Measurements from ENCODE around the gene ADAT3.

ADAT3 gene

GRCh38 chr19:1862424-1863327, 42.5 kb upstream of the ADAT3 start:
- in situ Hi-C loops (cut with MboI; ENCODE audit: low pct_unique_long_range_greater_than_20kb, low sequenced_read_pairs, unreplicated experiment) = no loop called here
- DNase-seq (ENCODE audit: low spot score) = peak; percentile 88
- TF ChIP-seq, protein P1, sequence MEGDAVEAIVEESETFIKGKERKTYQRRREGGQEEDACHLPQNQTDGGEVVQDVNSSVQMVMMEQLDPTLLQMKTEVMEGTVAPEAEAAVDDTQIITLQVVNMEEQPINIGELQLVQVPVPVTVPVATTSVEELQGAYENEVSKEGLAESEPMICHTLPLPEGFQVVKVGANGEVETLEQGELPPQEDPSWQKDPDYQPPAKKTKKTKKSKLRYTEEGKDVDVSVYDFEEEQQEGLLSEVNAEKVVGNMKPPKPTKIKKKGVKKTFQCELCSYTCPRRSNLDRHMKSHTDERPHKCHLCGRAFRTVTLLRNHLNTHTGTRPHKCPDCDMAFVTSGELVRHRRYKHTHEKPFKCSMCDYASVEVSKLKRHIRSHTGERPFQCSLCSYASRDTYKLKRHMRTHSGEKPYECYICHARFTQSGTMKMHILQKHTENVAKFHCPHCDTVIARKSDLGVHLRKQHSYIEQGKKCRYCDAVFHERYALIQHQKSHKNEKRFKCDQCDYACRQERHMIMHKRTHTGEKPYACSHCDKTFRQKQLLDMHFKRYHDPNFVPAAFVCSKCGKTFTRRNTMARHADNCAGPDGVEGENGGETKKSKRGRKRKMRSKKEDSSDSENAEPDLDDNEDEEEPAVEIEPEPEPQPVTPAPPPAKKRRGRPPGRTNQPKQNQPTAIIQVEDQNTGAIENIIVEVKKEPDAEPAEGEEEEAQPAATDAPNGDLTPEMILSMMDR (IDR thresholded peaks at IDR 0.05; ENCODE audit: extremely low read depth, insufficient read depth, missing control alignments) = peak; percentile 9

- no peak for DNase-seq (ENCODE audit: low spot score)
- in situ Hi-C loops (cut with MboI; ENCODE audit: low pct_unique_long_range_greater_than_20kb, low sequenced_read_pairs, unreplicated experiment) = no loop called here
- TF ChIP-seq, protein P1 (IDR thresholded peaks at IDR 0.05; ENCODE audit: extremely low read depth, insufficient read depth, missing control alignments) = no peak
Measured at GRCh38 chr19:1863328-1863637, 41.9 kb upstream of the ADAT3 start, which contains the start of gene KLF16. Gene KLF16 (minus strand): TSS chr19:1863579. CDS start chr19:1863497, 82 bp downstream.

GRCh38 chr19:1863638-1864479, 41.3 kb upstream of the ADAT3 start:
- in situ Hi-C loops (cut with MboI; ENCODE audit: low pct_unique_long_range_greater_than_20kb, low sequenced_read_pairs, unreplicated experiment) = no loop called here
- TF ChIP-seq, protein P1 (IDR thresholded peaks at IDR 0.05; ENCODE audit: extremely low read depth, insufficient read depth, missing control alignments) = no peak
- DNase-seq (ENCODE audit: low spot score) = peak; percentile 99

DNA sequence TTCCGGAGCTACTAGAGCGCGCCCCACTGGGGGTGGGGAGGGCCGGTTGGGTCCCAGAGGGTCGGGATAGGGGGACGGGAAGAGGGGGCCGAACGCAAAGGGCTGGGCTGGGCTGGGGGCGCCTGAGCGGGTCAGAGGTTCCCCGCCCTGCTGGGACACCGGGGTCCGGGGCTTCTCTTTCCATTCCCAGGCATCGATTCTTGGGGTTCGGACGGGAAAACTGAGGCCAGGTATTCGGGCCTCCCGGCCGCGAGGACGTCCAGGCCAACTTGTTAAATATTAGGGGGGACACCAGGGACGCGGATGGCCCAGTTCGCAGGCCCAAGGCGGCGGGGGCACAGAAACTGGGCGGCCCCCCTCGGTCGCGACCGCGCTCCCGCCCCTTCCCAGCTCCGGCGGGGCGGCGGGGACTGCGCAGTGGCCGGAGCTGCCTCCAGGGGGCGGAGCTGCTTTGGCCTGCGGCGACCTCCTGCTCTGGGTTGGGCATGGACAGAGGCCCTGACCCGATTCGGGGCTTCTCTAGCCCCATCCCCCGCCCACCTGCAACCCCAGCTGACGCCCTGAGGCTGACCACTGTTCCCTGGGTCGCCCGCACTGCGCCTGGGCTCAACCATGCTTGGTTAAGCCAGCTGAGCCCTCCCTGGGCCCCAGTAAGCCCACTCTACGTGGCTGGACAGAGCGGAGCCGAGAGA, 40.6 kb upstream of the ADAT3 start:
- in situ Hi-C loops (cut with MboI; ENCODE audit: low pct_unique_long_range_greater_than_20kb, low sequenced_read_pairs, unreplicated experiment) = no loop called here
- TF ChIP-seq, protein P1 (IDR thresholded peaks at IDR 0.05; ENCODE audit: extremely low read depth, insufficient read depth, missing control alignments) = peak; percentile 85
- DNase-seq (ENCODE audit: low spot score) = peak; percentile 89

DNA sequence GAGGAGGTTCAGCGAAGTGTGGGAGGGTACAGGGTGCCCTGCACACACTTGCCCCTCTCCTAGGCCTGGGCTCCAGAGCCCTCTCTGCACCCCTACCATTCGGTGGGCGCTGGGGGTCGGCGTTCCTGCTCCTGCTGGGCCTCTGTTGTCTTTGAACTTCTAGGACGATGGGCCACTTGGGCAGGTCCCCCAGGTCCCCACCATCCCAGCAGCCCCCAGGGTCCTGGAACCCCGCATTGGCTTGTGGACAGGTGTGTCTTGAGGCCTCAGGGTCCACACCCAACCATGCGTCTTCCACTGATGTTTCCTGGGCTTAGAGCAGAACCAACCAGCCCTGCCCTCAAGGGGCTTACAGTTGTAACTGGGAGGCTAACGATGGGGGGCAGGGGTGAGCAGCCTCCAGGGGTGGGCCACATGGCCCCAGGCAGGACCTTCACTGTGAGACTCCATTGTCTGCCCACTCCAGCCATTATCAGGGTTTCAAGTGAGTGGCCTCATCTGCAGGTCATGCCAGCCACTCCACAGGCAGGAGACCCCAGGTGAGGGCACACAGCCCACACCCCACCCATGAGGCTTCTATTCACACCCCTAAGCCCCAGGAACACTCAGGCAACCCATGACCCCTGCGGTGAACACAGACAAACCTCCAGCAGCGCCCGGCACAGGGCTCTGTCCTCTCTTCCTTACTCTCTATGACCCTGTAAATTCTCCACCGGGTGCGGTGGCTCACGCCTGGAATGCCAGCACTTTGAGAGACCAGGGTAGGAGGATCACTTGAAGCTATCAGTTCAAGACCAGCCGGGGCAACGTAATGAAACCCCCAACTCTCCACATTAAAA, 39.8 kb upstream of the ADAT3 start:
- DNase-seq (ENCODE audit: low spot score) = no peak
- in situ Hi-C loops (cut with MboI; ENCODE audit: low pct_unique_long_range_greater_than_20kb, low sequenced_read_pairs, unreplicated experiment) = no loop called here
- TF ChIP-seq, protein P1 (IDR thresholded peaks at IDR 0.05; ENCODE audit: extremely low read depth, insufficient read depth, missing control alignments) = no peak

Measured in GM13977 (cell line).